DMS53 (cell line): ENCODE data around the gene GALNT17.
A peak's percentile ranks its signal among the peaks of the same experiment; 100 is the strongest.

ENCODE experiments used
- DNase-seq: peaks from one replicate; lab custom pipeline; 2025; lab: John Stamatoyannopoulos, UW

GALNT17 gene

GRCh38 chr7:71459132-71459531, 327.2 kb downstream of the GALNT17 start:
- no peak for DNase-seq

- DNase-seq = no peak
Measured at GRCh38 chr7:71461572-71461971, 329.6 kb downstream of the GALNT17 start.

GRCh38 chr7:71465741-71466189, 333.8 kb downstream of the GALNT17 start:
- DNase-seq = no peak

- no peak for DNase-seq
Measured at GRCh38 chr7:71466448-71467145, 334.7 kb downstream of the GALNT17 start.

GRCh38 chr7:71470326-71470725, 338.4 kb downstream of the GALNT17 start:
- DNase-seq = no peak

GRCh38 chr7:71470830-71471229, 338.9 kb downstream of the GALNT17 start:
- DNase-seq = no peak

- no peak for DNase-seq
Measured at GRCh38 chr7:71472962-71473361, 341.0 kb downstream of the GALNT17 start.

- DNase-seq = no peak
Measured at GRCh38 chr7:71473366-71473967, 341.5 kb downstream of the GALNT17 start.

- DNase-seq = no peak
Measured at GRCh38 chr7:71477441-71477840, 345.5 kb downstream of the GALNT17 start.

GRCh38 chr7:71479231-71479630, 347.3 kb downstream of the GALNT17 start:
- DNase-seq = no peak

GRCh38 chr7:71480791-71481190, 348.8 kb downstream of the GALNT17 start:
- no peak for DNase-seq

GRCh38 chr7:71482284-71482683, 350.3 kb downstream of the GALNT17 start:
- peak; percentile 68 for DNase-seq

- no peak for DNase-seq
Measured at GRCh38 chr7:71484380-71484779, 352.4 kb downstream of the GALNT17 start.

- DNase-seq = no peak
Measured at GRCh38 chr7:71485586-71485985, 353.6 kb downstream of the GALNT17 start.

GRCh38 chr7:71486414-71486813, 354.5 kb downstream of the GALNT17 start:
- DNase-seq = no peak

- no peak for DNase-seq
Measured at GRCh38 chr7:71486856-71487628, 355.1 kb downstream of the GALNT17 start.

- no peak for DNase-seq
Measured at GRCh38 chr7:71488308-71488707, 356.4 kb downstream of the GALNT17 start.

GRCh38 chr7:71491336-71491735, 359.4 kb downstream of the GALNT17 start:
- DNase-seq = no peak

GRCh38 chr7:71495828-71496227, 363.9 kb downstream of the GALNT17 start:
- DNase-seq = no peak

- DNase-seq = no peak
Measured at GRCh38 chr7:71497256-71497946, 365.5 kb downstream of the GALNT17 start.

- DNase-seq = no peak
Measured at GRCh38 chr7:71498381-71498780, 366.4 kb downstream of the GALNT17 start.

- no peak for DNase-seq
Measured at GRCh38 chr7:71504697-71505441, 372.9 kb downstream of the GALNT17 start.
